ENCODE measurements around the gene TP53RK. TPM values are rescaled to one million over a fixed set of nuclear protein-coding genes. Genes with fewer than 3 reads are reported as not detected.

The TP53RK gene
- total RNA-seq, 1 donor = 17.4 TPM

DNA sequence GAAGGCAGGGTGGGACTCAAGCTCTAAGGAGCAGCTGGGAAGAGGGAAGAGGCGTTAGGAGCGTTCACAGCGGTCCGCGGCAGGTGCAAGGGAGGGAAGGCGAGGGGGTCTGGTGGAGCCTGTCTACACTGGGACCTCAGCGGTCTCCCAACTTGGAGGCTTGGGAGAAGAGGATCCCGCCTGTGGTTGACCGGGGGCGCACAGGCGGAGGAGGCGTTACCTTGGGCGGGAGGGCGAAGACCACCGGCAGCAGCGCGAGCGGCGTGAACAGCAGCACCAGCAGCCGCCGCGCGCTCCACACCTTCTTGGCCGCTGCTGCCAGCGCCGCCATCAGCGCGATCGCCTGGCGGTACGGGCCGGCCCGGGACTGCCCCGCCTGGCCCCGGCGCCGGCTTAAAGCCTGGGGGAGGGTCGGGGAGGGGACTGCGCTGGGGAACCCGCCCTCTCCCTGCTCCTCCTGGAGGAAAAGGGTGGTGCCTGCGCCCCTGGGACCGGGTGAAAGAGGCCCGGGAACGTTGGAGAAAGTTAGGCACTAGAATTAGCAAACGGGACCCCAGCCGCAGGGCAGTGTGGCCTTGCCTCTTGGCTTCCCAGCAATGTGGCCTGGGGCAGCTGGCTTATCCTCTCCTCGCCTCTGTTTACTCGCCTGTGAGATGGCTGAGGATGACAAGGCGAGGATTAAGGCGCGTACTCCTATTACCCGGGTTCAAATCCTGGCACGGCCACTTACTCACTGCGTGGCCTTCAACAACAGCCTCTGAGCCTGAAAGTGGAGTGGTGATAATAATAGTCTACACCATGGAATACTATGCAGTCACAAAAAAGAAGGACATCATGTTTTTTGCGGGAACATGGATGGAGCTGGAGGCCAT, 37.9 kb downstream of the TP53RK start, which contains the start of gene SLC13A3:
SLC13A3 (minus strand) TSS at position 369 of the 872 bp plus-strand sequence; CDS start at position 331, 38 bp downstream.
- TF ChIP-seq, protein P1, sequence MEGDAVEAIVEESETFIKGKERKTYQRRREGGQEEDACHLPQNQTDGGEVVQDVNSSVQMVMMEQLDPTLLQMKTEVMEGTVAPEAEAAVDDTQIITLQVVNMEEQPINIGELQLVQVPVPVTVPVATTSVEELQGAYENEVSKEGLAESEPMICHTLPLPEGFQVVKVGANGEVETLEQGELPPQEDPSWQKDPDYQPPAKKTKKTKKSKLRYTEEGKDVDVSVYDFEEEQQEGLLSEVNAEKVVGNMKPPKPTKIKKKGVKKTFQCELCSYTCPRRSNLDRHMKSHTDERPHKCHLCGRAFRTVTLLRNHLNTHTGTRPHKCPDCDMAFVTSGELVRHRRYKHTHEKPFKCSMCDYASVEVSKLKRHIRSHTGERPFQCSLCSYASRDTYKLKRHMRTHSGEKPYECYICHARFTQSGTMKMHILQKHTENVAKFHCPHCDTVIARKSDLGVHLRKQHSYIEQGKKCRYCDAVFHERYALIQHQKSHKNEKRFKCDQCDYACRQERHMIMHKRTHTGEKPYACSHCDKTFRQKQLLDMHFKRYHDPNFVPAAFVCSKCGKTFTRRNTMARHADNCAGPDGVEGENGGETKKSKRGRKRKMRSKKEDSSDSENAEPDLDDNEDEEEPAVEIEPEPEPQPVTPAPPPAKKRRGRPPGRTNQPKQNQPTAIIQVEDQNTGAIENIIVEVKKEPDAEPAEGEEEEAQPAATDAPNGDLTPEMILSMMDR (IDR thresholded peaks at IDR 0.05; ENCODE audit: insufficient read depth, low read length) = no peak
- no peak within 1 kb of the TSS for H3K4me3 ChIP-seq (ENCODE audit: low read depth, low read length)
- no peak for DNase-seq (ENCODE audit: low read depth)

DNA sequence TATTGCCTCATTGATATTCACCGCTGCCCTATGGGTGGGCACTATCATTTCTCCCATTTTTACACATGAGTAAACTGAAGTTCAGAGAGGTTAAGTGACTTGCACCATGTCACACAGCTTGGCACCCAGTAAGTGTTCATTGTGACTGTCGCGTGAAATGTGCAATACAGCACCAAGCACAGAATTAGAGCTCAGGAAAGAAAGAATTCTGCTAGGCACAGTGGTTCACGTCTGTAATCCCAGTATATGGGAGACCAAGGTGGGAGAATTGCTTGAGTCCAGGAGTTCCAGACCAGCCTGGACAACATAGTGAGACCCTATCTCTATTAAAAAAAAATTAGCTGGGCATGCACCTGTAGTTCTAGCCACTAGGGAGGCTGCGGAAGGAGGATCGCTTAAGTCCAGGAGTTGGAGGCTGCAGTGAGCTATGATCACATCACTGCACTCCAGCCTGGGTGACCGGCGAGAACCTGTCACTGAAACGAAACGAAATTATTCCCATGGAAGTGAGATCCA, 38.6 kb downstream of the TP53RK start:
- DNase-seq (ENCODE audit: low read depth) = no peak
- TF ChIP-seq, protein P1 (IDR thresholded peaks at IDR 0.05; ENCODE audit: insufficient read depth, low read length) = no peak
- H3K4me3 ChIP-seq (ENCODE audit: low read depth, low read length) = no peak overlapping the region

DNA sequence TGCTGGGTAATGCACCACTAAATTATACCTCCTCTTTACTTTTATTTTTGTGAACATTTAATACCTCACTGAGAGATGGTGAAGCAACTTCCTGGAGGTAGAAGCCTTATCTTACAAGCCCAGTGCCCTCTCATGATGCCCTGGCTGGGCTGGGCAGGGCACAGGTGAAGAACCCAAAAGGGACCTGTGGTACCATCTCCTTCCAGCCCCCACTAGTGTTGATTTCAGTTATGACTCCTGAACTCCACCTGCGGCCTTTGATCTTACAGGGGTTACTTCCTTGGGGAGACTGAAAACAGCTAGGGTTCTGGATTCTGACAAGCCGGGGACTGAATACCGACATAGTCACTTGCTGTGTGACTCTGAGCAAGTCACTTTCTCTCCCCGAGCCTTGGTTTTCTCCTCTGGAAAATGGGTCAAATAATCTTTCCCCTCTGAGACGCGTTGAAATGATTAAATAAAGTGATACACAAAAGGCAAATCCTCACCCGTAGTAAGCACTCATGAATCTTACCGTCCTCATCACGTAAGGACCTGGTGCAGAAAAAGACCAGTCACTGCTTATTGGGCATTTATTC, 39.2 kb downstream of the TP53RK start:
- no peak overlapping the region for H3K4me3 ChIP-seq (ENCODE audit: low read depth, low read length)
- no peak for DNase-seq (ENCODE audit: low read depth)
- TF ChIP-seq, protein P1 (IDR thresholded peaks at IDR 0.05; ENCODE audit: insufficient read depth, low read length) = no peak

DNA sequence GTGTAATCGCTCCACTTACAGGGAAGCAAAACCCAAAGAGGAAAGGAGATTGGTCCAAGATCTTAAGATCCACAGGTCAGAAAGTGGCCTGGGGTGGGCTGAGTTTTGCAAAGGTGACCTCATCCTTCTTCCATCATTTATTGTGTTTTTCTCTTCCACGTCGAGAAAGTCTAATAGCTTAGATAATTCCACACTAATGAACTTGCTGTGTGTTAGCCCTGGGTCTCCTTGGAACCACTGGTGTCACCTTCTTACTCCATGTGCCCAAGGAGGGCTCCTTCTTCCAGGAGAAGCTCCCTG, 39.6 kb downstream of the TP53RK start:
- TF ChIP-seq, protein P1 (IDR thresholded peaks at IDR 0.05; ENCODE audit: insufficient read depth, low read length) = no peak
- H3K4me3 ChIP-seq (ENCODE audit: low read depth, low read length) = no peak overlapping the region

DNA sequence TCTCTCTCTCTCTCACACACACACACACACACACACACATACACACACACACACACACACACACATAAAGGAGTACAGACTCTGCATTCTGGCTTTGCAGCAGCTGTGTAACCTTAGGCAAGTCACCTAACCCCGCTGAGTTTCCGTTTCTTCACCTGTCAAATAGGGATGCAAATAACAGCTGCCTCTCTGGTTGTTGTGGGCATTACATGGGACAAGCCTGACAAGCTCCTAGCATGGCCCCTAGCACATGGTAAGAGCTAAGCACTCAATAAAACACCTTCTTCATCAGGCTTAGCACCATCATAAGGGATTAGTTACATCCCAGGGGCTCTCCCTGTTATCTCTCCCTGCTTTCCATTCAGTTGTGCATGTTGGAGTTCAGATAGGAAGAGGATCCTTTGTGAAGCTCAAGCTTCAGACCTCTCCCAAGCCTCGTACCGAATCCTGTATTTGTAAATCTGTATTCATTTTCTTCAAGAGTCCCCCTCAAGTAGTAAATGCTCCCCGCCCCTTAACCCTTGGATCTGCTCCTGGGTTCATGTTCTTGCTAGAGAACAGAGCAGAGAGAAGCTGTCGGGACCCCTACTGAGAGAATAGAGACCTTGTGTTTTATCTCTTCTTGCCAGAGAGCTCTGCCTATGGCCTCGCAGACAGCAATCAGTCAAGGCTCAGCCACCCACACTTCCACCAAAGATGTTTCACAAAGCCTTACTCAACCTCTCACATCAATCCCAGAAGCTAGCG, 40.2 kb downstream of the TP53RK start:
- TF ChIP-seq, protein P1 (IDR thresholded peaks at IDR 0.05; ENCODE audit: insufficient read depth, low read length) = no peak
- H3K4me3 ChIP-seq (ENCODE audit: low read depth, low read length) = no peak overlapping the region
- DNase-seq (ENCODE audit: low read depth) = no peak

More for the DNA sequence above, 39.6 kb downstream of the TP53RK start:
- no peak for DNase-seq (ENCODE audit: low read depth)

DNA sequence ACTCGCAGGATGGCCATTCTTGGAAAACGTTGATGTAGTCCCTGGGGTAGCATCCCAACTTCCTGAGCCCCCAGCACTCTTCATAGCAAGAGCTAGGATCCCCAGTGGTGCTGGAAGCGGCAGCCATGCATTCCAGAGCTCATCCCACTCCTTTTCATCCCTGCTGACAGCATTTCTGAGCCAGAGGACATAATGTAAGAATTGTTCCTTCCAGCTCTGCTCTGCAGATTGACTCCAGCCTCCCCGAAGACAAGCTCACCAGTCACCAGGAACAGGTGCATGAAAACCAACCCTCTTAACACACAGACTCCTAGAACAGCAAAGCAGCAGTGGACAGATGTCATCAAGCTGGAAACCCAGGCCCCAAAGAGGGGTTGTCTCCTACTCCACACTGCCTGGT, 41.8 kb downstream of the TP53RK start:
- TF ChIP-seq, protein P1 (IDR thresholded peaks at IDR 0.05; ENCODE audit: insufficient read depth, low read length) = no peak
- no peak overlapping the region for H3K4me3 ChIP-seq (ENCODE audit: low read depth, low read length)
- DNase-seq (ENCODE audit: low read depth) = no peak

Measured in fibroblast of the aortic adventitia (primary cell).